Measurements from ENCODE around the gene NLGN1. TPM values are rescaled to one million over a fixed set of nuclear protein-coding genes. Genes with fewer than 3 reads are reported as not detected.

Gene NLGN1
- total RNA-seq, 3 donors from 2014 or later (not counting 1 experiment from before 2014, with no cell fraction given), result not detected

- Mint-ChIP-seq H3K36me3 (no peaks in the 10 kb centered on the region), H3K27ac (no peak overlapping the region), H3K9me3 (peaks cover 2 to 7% of the 10 kb centered on the region in 2 donors), H3K4me3 (no peak overlapping the region), H3K4me1 (no peaks in the 10 kb centered on the region), H3K27me3 (ENCODE audit: low read depth in 2 of 2) (no peaks in the 10 kb centered on the region)
- TF ChIP-seq CTCF (IDR thresholded peaks at IDR 0.05), result no peak
- Histone ChIP-seq H3K9me3 (ENCODE audit: control insufficient read depth, insufficient read depth, low read length) (peaks cover 4% of the 10 kb centered on the region), H3K36me3 (ENCODE audit: control insufficient read depth, insufficient read depth, low read length) (no peaks in the 10 kb centered on the region), H3K27me3 (ENCODE audit: control insufficient read depth, insufficient read depth, low read length) (no peaks in the 10 kb centered on the region), H3K4me3 (ENCODE audit: low read length) (no peak overlapping the region), H3K4me1 (ENCODE audit: control insufficient read depth, insufficient read depth, low read length) (no peaks in the 10 kb centered on the region), H3K27ac (ENCODE audit: low read length) (no peak overlapping the region)
- no peak for ATAC-seq
- intact Hi-C loops (cut with micrococcal nuclease), result no loop called here
- DNase-seq, result no peak
Measured at GRCh38 chr3:173755161-173755560, 357.6 kb downstream of the NLGN1 start.

GRCh38 chr3:173761161-173761560, 363.6 kb downstream of the NLGN1 start:
- Mint-ChIP-seq H3K9me3 (peaks cover 13% of the 10 kb centered on the region in 2 donors), H3K27me3 (ENCODE audit: low read depth in 2 of 2) (no peaks in the 10 kb centered on the region), H3K4me3 (no peak overlapping the region), H3K27ac (no peak overlapping the region), H3K36me3 (no peaks in the 10 kb centered on the region), H3K4me1 (no peaks in the 10 kb centered on the region)
- Histone ChIP-seq H3K27ac (ENCODE audit: low read length) (no peak overlapping the region), H3K9me3 (ENCODE audit: control insufficient read depth, insufficient read depth, low read length) (no peaks in the 10 kb centered on the region), H3K4me3 (ENCODE audit: low read length) (no peak overlapping the region), H3K4me1 (ENCODE audit: control insufficient read depth, insufficient read depth, low read length) (no peaks in the 10 kb centered on the region), H3K36me3 (ENCODE audit: control insufficient read depth, insufficient read depth, low read length) (no peaks in the 10 kb centered on the region), H3K27me3 (ENCODE audit: control insufficient read depth, insufficient read depth, low read length) (no peaks in the 10 kb centered on the region)
- intact Hi-C loops (cut with micrococcal nuclease), result no loop called here
- 84% methylated on average over 3 of the region's 4 CpGs for WGBS (ENCODE audit: insufficient coverage)
- DNase-seq, result no peak
- TF ChIP-seq CTCF (IDR thresholded peaks at IDR 0.05), result no peak
- no peak for ATAC-seq

- H3K27me3 Mint-ChIP-seq (ENCODE audit: low read depth in 2 of 2), result no peaks in the 10 kb centered on the region
- H3K36me3 Mint-ChIP-seq, result no peaks in the 10 kb centered on the region
- DNase-seq (no peak), ATAC-seq (no peak)
- no peaks in the 10 kb centered on the region for H3K27me3 ChIP-seq (ENCODE audit: control insufficient read depth, insufficient read depth, low read length)
- H3K4me1 Mint-ChIP-seq, result no peaks in the 10 kb centered on the region
- no peak for TF ChIP-seq CTCF (IDR thresholded peaks at IDR 0.05)
- no peaks in the 10 kb centered on the region for H3K4me1 ChIP-seq (ENCODE audit: control insufficient read depth, insufficient read depth, low read length)
- no peak overlapping the region for H3K27ac ChIP-seq (ENCODE audit: low read length)
- H3K4me3 ChIP-seq (ENCODE audit: low read length), result no peak overlapping the region
- no peak overlapping the region for H3K27ac Mint-ChIP-seq
- H3K36me3 ChIP-seq (ENCODE audit: control insufficient read depth, insufficient read depth, low read length), result no peaks in the 10 kb centered on the region
- H3K4me3 Mint-ChIP-seq, result no peak overlapping the region
- intact Hi-C loops (cut with micrococcal nuclease), result no loop called here
- no peaks in the 10 kb centered on the region for H3K9me3 ChIP-seq (ENCODE audit: control insufficient read depth, insufficient read depth, low read length)
- WGBS (ENCODE audit: insufficient coverage), result 66% methylated on average over 3 of the region's 4 CpGs
- peaks cover 15 to 18% of the 10 kb centered on the region in 2 donors for H3K9me3 Mint-ChIP-seq
Measured at GRCh38 chr3:173762501-173762900, 365.0 kb downstream of the NLGN1 start.

GRCh38 chr3:173770011-173770410, 372.5 kb downstream of the NLGN1 start:
- H3K4me1 ChIP-seq (ENCODE audit: control insufficient read depth, insufficient read depth, low read length), result no peaks in the 10 kb centered on the region
- no peaks in the 10 kb centered on the region for H3K36me3 ChIP-seq (ENCODE audit: control insufficient read depth, insufficient read depth, low read length)
- Mint-ChIP-seq H3K4me3 (no peak overlapping the region), H3K9me3 (peaks cover 19 to 20% of the 10 kb centered on the region in 2 donors), H3K27ac (no peak overlapping the region), H3K36me3 (no peaks in the 10 kb centered on the region), H3K4me1 (no peaks in the 10 kb centered on the region), H3K27me3 (ENCODE audit: low read depth in 2 of 2) (no peaks in the 10 kb centered on the region)
- no peaks in the 10 kb centered on the region for H3K9me3 ChIP-seq (ENCODE audit: control insufficient read depth, insufficient read depth, low read length)
- no peak for TF ChIP-seq CTCF (IDR thresholded peaks at IDR 0.05)
- H3K27me3 ChIP-seq (ENCODE audit: control insufficient read depth, insufficient read depth, low read length), result no peaks in the 10 kb centered on the region
- intact Hi-C loops (cut with micrococcal nuclease), result no loop called here
- no peak for DNase-seq
- ATAC-seq, result no peak
- 88% methylated on average over 1 of the region's 2 CpGs for WGBS (ENCODE audit: insufficient coverage)
- H3K4me3 ChIP-seq (ENCODE audit: low read length), result no peak overlapping the region
- no peak overlapping the region for H3K27ac ChIP-seq (ENCODE audit: low read length)
